Type B pancreatic cell (in vitro differentiated cells): ENCODE data around the gene MYH8. TPM values are rescaled to one million over a fixed set of nuclear protein-coding genes. Genes with fewer than 3 reads are reported as not detected.

Experiments
- DNase-seq: peaks from one replicate; pipeline ENCODE4 v3.0.0; 2021; ENCODE audit warnings: mixed read lengths; ENCODE audit not compliant: unreplicated experiment; ENCODE audit errors: extremely low spot score
- H3K27ac Mint-ChIP-seq: 2 replicates; pipeline ENCODE4 v1.8.0; 2021; ENCODE audit warnings: mild to moderate bottlenecking, mixed read lengths
- H3K27me3 Mint-ChIP-seq: 2 replicates; pipeline ENCODE4 v1.8.0; 2021; ENCODE audit warnings: mixed read lengths
- H3K36me3 Mint-ChIP-seq: 2 replicates; pipeline ENCODE4 v1.8.0; 2021; ENCODE audit warnings: mixed read lengths
- H3K4me1 Mint-ChIP-seq: one replicate; pipeline ENCODE4 v1.8.0; 2021; ENCODE audit warnings: mixed read lengths; ENCODE audit not compliant: unreplicated experiment
- H3K4me3 Mint-ChIP-seq: 2 replicates; pipeline ENCODE4 v1.8.0; 2021; ENCODE audit warnings: mild to moderate bottlenecking, mixed read lengths
- H3K9me3 Mint-ChIP-seq: 2 replicates; pipeline ENCODE4 v1.8.0; 2021; ENCODE audit warnings: mixed read lengths
- total RNA-seq: library from RNA; stranded (reverse); gene quantifications from 2 replicates; pipeline ENCODE4 v1.2.1, GENCODE V29; 2021; ENCODE audit warnings: low replicate concordance
- TF ChIP-seq, protein P1 (sequence below): fragments of 200-600 bp; sonication (generic); conservative IDR thresholded peaks from 2 replicates; pipeline ENCODE4 v1.5.0; 2021; ENCODE audit warnings: antibody characterized with exemption, mild to moderate bottlenecking

Gene MYH8
- total RNA-seq, 1 donor from 2014 or later, result 0.68 TPM

DNA sequence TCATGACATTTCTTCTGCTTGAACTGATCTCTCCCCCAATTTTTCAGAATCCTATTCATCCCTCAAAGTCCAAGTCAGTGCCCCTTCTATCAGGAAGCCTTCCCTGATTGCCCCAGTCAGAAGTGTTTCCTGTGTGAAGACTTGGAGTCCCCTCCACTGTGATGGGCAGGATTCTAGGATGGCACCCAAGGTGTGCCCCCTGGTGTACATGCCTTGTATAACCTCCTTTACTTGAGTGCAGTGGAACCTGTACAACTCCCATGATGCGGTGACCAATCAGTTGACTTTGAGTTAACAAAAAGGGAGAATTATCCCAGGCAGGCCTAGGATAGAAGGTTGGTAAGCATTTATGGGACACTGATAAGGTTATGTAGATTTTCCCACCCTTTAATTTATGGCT is 72.3 kb downstream of the MYH8 start:
- TF ChIP-seq, protein P1, sequence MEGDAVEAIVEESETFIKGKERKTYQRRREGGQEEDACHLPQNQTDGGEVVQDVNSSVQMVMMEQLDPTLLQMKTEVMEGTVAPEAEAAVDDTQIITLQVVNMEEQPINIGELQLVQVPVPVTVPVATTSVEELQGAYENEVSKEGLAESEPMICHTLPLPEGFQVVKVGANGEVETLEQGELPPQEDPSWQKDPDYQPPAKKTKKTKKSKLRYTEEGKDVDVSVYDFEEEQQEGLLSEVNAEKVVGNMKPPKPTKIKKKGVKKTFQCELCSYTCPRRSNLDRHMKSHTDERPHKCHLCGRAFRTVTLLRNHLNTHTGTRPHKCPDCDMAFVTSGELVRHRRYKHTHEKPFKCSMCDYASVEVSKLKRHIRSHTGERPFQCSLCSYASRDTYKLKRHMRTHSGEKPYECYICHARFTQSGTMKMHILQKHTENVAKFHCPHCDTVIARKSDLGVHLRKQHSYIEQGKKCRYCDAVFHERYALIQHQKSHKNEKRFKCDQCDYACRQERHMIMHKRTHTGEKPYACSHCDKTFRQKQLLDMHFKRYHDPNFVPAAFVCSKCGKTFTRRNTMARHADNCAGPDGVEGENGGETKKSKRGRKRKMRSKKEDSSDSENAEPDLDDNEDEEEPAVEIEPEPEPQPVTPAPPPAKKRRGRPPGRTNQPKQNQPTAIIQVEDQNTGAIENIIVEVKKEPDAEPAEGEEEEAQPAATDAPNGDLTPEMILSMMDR, result peak; percentile 52
- Mint-ChIP-seq H3K27me3 (peaks cover 4% of the 10 kb centered on the region), H3K4me3 (no peak overlapping the region), H3K9me3 (no peaks in the 10 kb centered on the region), H3K4me1 (no peaks in the 10 kb centered on the region), H3K27ac (no peak overlapping the region), H3K36me3 (no peaks in the 10 kb centered on the region)
- DNase-seq, result no peak

DNA sequence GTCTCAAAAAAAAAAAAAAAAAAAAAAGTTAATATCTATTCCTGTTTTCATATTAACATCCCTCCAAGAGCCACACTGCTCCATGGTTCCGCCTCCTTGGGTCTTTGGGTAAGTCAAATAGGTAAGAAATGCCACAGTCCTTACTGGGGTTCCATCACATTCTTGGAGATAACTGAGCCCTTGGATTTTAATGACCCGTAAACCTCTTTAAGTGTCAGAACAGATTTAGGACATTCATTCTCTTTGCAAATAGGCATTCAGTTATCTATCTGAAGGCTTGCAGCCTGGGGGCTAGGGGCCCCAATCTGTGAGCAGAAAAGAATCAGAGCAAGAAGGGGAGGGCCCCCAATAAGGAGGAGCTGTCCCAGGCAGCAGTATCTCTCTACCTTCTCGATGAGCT is 76.9 kb downstream of the MYH8 start:
- TF ChIP-seq, protein P1, result no peak
- H3K36me3 Mint-ChIP-seq, result no peaks in the 10 kb centered on the region
- H3K4me3 Mint-ChIP-seq, result no peak overlapping the region
- no peaks in the 10 kb centered on the region for H3K4me1 Mint-ChIP-seq
- H3K27me3 Mint-ChIP-seq, result peaks cover 4% of the 10 kb centered on the region
- H3K9me3 Mint-ChIP-seq, result no peaks in the 10 kb centered on the region
- H3K27ac Mint-ChIP-seq, result no peak overlapping the region
- DNase-seq, result no peak

Other genes starting within 250 kb of the MYH8 start
- 5.9 and 19.5 TPM in 2 replicates for gene GAS7, start 223.3 kb downstream of the MYH8 start, total RNA-seq
- gene MYH13, start 48.9 kb downstream of the MYH8 start, total RNA-seq, result not detected in 2 replicates
- gene MYH4, start 47.6 kb upstream of the MYH8 start, total RNA-seq, result 0.12 TPM in 2 replicates
- gene MYH1, start 96.6 kb upstream of the MYH8 start, total RNA-seq, result not detected in 2 replicates
- gene MYH2, start 127.7 kb upstream of the MYH8 start, total RNA-seq, result not detected in 2 replicates
- 2.4 and 11.2 TPM in 2 replicates for gene MYH3, start 235.4 kb upstream of the MYH8 start, total RNA-seq